ENCODE data around the gene GGCT. TPM values are rescaled to one million over a fixed set of nuclear protein-coding genes. Genes with fewer than 3 reads are reported as not detected.

Gene GGCT
- polyA plus RNA-seq, 3 donors, result 7.6 to 18.1 (median 10.7) TPM

- H3K9ac ChIP-seq (ENCODE audit: insufficient read depth, low read length, poor library complexity, severe bottlenecking), result no peak overlapping the region
- Mint-ChIP-seq H3K4me1 (peaks cover 13% of the 10 kb centered on the region), H3K27ac (no peak overlapping the region), H3K36me3 (peaks cover 38 to 42% of the 10 kb centered on the region in 2 donors), H3K9me3 (peaks cover 0 to 2% (median 0%) of the 10 kb centered on the region in 7 donors), H3K4me3 (no peak overlapping the region), H3K27me3 (ENCODE audit: low read depth in 3 of 3) (peaks cover 0 to 6% (median 1%) of the 10 kb centered on the region in 3 donors)
- TF ChIP-seq CTCF (IDR thresholded peaks at IDR 0.05), result no peak
- DNase-seq, result no peak
- intact Hi-C loops (cut with micrococcal nuclease), result no loop called here
- H3K4me2 ChIP-seq (replicated peaks; ENCODE audit: extremely low read depth, low read length, poor library complexity, severe bottlenecking), result no peak overlapping the region
- H3K27me3 ChIP-seq (ENCODE audit: control insufficient read depth in 2 of 2, insufficient read depth in 2 of 2, low read length in 2 of 2), result no peaks in the 10 kb centered on the region
- peaks cover 0 to 14% of the 10 kb centered on the region in 2 donors for H3K36me3 ChIP-seq (replicated peaks in 1 of 2; ENCODE audit: control insufficient read depth in 1 of 2, insufficient read depth in 2 of 2, low read length in 2 of 2)
- H3K4me1 ChIP-seq (ENCODE audit: control insufficient read depth in 1 of 2, insufficient read depth in 2 of 2, low read length in 2 of 2), result peaks cover 9 to 10% of the 10 kb centered on the region in 2 donors
- no peaks in the 10 kb centered on the region for H4K20me1 ChIP-seq (ENCODE audit: insufficient read depth, low read length)
- H3K79me2 ChIP-seq (ENCODE audit: insufficient read depth, low read length), result no peaks in the 10 kb centered on the region
- 95% methylated on average over 3 of the region's 4 CpGs for WGBS (ENCODE audit: insufficient coverage)
- no peaks in the 10 kb centered on the region for H3K9me3 ChIP-seq (replicated peaks in 1 of 2; ENCODE audit: control insufficient read depth in 1 of 2, insufficient read depth in 1 of 2, low read length in 2 of 2)
- H2AFZ ChIP-seq (ENCODE audit: insufficient read depth, low read depth, low read length, poor library complexity, severe bottlenecking), result no peak overlapping the region
- H3K27ac ChIP-seq (ENCODE audit: low read depth in 1 of 2, low read length in 2 of 2), result no peak overlapping the region
- no peak overlapping the region for H3K4me3 ChIP-seq (replicated peaks in 1 of 3; ENCODE audit: low read depth in 2 of 3, low read length in 3 of 3)
Observed at GRCh38 chr7:30526163-30526562, 21.5 kb upstream of the GGCT start.

- Histone ChIP-seq H3K9me3 (replicated peaks in 1 of 2; ENCODE audit: control insufficient read depth in 1 of 2, insufficient read depth in 1 of 2, low read length in 2 of 2) (no peaks in the 10 kb centered on the region), H3K4me2 (replicated peaks; ENCODE audit: extremely low read depth, low read length, poor library complexity, severe bottlenecking) (no peak overlapping the region), H3K27ac (ENCODE audit: low read depth in 1 of 2, low read length in 2 of 2) (no peak overlapping the region), H3K9ac (ENCODE audit: insufficient read depth, low read length, poor library complexity, severe bottlenecking) (no peak overlapping the region), H3K4me3 (replicated peaks in 1 of 3; ENCODE audit: low read depth in 2 of 3, low read length in 3 of 3) (no peak overlapping the region), H3K79me2 (ENCODE audit: insufficient read depth, low read length) (no peaks in the 10 kb centered on the region), H2AFZ (ENCODE audit: insufficient read depth, low read depth, low read length, poor library complexity, severe bottlenecking) (no peak overlapping the region), H3K4me1 (ENCODE audit: control insufficient read depth in 1 of 2, insufficient read depth in 2 of 2, low read length in 2 of 2) (peaks cover 16 to 17% of the 10 kb centered on the region in 2 donors), H3K27me3 (ENCODE audit: control insufficient read depth in 2 of 2, insufficient read depth in 2 of 2, low read length in 2 of 2) (no peaks in the 10 kb centered on the region), H4K20me1 (ENCODE audit: insufficient read depth, low read length) (peaks cover 5% of the 10 kb centered on the region), H3K36me3 (replicated peaks in 1 of 2; ENCODE audit: control insufficient read depth in 1 of 2, insufficient read depth in 2 of 2, low read length in 2 of 2) (peaks cover 0 to 14% of the 10 kb centered on the region in 2 donors)
- Mint-ChIP-seq H3K4me3 (no peak overlapping the region), H3K36me3 (peaks cover 36 to 41% of the 10 kb centered on the region in 2 donors), H3K9me3 (peaks cover 0 to 2% (median 0%) of the 10 kb centered on the region in 7 donors), H3K27ac (peak overlapping the region in 2 of 7 donors; percentile 32 to 50), H3K27me3 (ENCODE audit: low read depth in 3 of 3) (peaks cover 0 to 9% (median 4%) of the 10 kb centered on the region in 3 donors), H3K4me1 (peaks cover 20% of the 10 kb centered on the region)
- intact Hi-C loops (cut with micrococcal nuclease), result no loop called here
- TF ChIP-seq CTCF (IDR thresholded peaks at IDR 0.05), result no peak
- DNase-seq, result no peak
- no CpG with 5 or more reads among the region's 5 CpGs for WGBS (ENCODE audit: insufficient coverage)
Observed at GRCh38 chr7:30525429-30525828, 20.8 kb upstream of the GGCT start.

Data from CD14-positive monocyte (primary cell).